Neural cell (in vitro differentiated cells): ENCODE measurements around the gene KRT12.

ENCODE experiments used
- EP300 ChIP-seq: fragments of 450-650 bp; conservative IDR thresholded peaks from 2 replicates; pipeline ENCODE4 v1.6.1; 2014; ENCODE audit warnings: antibody characterized with exemption, mild to moderate bottlenecking, moderate library complexity; ENCODE audit not compliant: poor library complexity, severe bottlenecking
- EZH2 ChIP-seq: fragments of 200-600, 300-800 bp; shearing (Covaris generic), sonication (generic); IDR thresholded peaks from 2 replicates; pipeline ENCODE4 v1.6.1; 2014; ENCODE audit warnings: antibody characterized with exemption, low read length, borderline replicate concordance, mild to moderate bottlenecking; ENCODE audit not compliant: insufficient read depth, poor library complexity, severe bottlenecking
- MXI1 ChIP-seq: fragments of 450-650 bp; conservative IDR thresholded peaks from 2 replicates; pipeline ENCODE4 v1.6.1; 2014; ENCODE audit warnings: antibody characterized with exemption, mild to moderate bottlenecking; ENCODE audit not compliant: poor library complexity, severe bottlenecking
- POLR2AphosphoS5 ChIP-seq: IDR thresholded peaks from 2 replicates; pipeline ENCODE4 v1.6.1; 2012
- RAD21 ChIP-seq: fragments of 450-650 bp; conservative IDR thresholded peaks from 2 replicates; pipeline ENCODE4 v1.6.1; 2014; ENCODE audit warnings: antibody characterized with exemption, mild to moderate bottlenecking, moderate library complexity
- REST ChIP-seq: IDR thresholded peaks from 2 replicates; pipeline ENCODE4 v1.6.1; 2012; ENCODE audit warnings: borderline replicate concordance
- SMC3 ChIP-seq: fragments of 450-650 bp; conservative IDR thresholded peaks from 2 replicates; pipeline ENCODE4 v1.6.1; 2014; ENCODE audit warnings: antibody characterized with exemption, mild to moderate bottlenecking, moderate library complexity; ENCODE audit not compliant: poor library complexity
- TAF1 ChIP-seq: IDR thresholded peaks from 2 replicates; pipeline ENCODE4 v1.6.1; 2012; ENCODE audit warnings: low read depth
- TF ChIP-seq, protein P1 (sequence below): fragments of 450-650 bp; IDR thresholded peaks from 2 replicates; pipeline ENCODE4 v1.5.1; 2014; ENCODE audit warnings: antibody characterized with exemption, mild to moderate bottlenecking, moderate library complexity; ENCODE audit not compliant: poor library complexity, severe bottlenecking

GRCh38 chr17:40815381-40815780, 51.6 kb downstream of the KRT12 start:
- TF ChIP-seq TAF1 (no peak), EP300 (no peak), SMC3 (no peak), POLR2AphosphoS5 (no peak), MXI1 (no peak), EZH2 (no peak), RAD21 (no peak), REST (no peak)
- TF ChIP-seq, protein P1, sequence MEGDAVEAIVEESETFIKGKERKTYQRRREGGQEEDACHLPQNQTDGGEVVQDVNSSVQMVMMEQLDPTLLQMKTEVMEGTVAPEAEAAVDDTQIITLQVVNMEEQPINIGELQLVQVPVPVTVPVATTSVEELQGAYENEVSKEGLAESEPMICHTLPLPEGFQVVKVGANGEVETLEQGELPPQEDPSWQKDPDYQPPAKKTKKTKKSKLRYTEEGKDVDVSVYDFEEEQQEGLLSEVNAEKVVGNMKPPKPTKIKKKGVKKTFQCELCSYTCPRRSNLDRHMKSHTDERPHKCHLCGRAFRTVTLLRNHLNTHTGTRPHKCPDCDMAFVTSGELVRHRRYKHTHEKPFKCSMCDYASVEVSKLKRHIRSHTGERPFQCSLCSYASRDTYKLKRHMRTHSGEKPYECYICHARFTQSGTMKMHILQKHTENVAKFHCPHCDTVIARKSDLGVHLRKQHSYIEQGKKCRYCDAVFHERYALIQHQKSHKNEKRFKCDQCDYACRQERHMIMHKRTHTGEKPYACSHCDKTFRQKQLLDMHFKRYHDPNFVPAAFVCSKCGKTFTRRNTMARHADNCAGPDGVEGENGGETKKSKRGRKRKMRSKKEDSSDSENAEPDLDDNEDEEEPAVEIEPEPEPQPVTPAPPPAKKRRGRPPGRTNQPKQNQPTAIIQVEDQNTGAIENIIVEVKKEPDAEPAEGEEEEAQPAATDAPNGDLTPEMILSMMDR = no peak
